GM21737 (cell line): ENCODE data around the gene HBQ1.
"Not testable (repeated sequence)": the region's sequence is repeated elsewhere in the genome, so short reads cannot be mapped to it uniquely, and the experiment has no call there.

Source experiments
- ATAC-seq: cut with Tn5 transposase; IDR thresholded peaks from one replicate; pipeline ENCODE4 v1.9.1; 2021; ENCODE audit warnings: mild to moderate bottlenecking, moderate library complexity; ENCODE audit not compliant: unreplicated experiment

Gene HBQ1

GRCh38 chr16:180101-180675, at the start of gene HBQ1:
Gene HBQ1, plus strand, starts transcription at chr16:180459. Its CDS starts 28 bp downstream, at chr16:180487.
- no peak for ATAC-seq

DNA sequence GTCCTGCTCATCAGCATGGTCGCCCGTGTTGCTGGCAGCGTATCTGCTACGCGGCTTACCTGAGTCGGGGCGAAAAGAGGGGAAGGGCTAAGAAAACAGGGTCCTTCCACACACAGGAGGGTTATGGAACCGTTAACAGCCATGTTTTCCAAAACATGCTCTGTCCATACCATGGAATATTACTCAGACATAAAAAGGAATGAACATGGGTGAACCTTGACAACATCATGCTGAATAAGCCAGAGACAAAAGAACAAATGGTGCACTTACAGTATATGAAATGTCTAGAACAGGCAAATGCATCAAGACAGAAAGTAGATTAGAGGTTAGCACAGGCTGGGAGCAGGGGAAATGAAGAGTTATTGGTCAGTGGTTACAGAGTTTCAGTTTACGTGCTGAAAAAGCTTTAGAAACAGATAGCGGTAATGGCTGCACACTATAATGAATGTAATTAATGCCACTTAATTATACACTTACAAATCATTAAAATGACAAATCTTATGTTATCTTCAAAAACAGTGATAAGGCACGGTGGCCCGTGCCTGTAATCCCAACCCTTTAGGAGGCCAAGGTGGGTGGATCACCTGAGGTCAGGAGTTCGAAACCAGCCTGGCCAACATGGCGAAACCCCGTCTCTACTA, 49.6 kb upstream of the HBQ1 start:
- ATAC-seq, result no peak

DNA sequence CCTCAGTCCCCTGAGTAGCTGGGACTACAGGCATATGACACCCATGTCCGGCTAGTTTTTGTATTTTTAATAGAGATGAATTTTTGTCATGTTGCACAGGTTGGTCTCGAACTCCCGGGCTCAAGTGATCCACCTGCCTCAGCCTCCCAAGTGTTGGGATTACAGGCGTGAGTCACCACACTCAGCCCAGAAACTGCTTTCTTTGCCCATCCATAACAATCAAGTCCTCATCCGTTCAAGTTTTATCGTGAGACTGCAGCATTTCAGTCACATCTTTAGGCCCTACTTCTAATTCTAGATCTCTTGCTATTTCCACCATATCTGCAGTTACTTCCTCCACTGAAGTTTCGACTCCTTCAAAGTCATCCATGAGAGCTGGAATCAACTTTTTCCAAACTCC, 48.1 kb upstream of the HBQ1 start:
- no peak for ATAC-seq

DNA sequence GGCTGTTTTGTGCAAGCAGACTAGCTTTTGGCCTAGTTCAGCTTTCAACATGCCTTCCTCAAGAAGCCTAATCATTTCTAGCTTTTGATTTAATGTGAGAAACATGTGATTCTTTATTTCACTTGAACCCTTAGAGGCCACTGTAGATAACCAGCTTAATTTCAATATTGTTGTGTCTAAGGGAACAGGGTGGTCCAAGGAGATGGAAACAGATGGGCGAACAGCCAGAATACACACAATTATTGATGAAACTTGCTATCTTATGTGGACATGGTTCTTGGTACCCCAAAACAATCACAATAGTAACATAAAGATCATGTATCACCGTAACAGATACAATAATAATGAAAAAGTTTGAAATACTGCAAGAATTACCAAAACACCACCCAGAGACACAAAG, 46.5 kb upstream of the HBQ1 start:
- ATAC-seq, result no peak

GRCh38 chr16:138049-138417, 42.2 kb upstream of the HBQ1 start:
- ATAC-seq, result no peak

DNA sequence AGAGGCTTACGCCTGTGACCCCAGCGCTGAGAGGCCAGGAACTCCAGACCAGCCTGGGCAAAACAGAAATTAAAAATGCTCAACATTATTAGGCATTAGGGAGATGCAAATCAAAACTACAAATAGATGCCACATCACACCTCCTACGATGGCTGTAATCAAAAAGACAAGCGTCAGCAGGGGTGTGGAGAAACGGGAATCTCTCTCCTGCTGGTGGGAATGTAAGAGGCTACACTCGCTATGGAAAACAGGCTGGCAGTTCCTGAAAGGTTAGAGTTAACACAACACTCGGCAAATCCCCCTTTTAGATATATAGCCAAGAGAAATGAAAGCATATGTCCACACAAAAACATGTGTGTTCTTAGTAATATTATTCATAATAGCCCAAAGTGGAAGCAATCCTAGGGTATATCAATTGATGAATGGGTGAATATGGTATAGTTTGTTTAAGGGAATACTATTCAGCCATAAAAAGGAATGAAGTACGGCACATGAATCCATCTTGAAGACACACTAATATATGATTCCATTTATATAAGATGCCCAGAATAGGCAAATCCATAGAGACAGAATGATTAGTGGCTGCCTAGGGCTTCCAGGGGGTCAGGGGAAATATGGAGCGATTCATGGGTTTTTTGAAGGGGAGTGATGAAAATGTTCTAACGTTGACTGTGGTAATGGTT, 39.9 kb upstream of the HBQ1 start:
- ATAC-seq, result no peak

DNA sequence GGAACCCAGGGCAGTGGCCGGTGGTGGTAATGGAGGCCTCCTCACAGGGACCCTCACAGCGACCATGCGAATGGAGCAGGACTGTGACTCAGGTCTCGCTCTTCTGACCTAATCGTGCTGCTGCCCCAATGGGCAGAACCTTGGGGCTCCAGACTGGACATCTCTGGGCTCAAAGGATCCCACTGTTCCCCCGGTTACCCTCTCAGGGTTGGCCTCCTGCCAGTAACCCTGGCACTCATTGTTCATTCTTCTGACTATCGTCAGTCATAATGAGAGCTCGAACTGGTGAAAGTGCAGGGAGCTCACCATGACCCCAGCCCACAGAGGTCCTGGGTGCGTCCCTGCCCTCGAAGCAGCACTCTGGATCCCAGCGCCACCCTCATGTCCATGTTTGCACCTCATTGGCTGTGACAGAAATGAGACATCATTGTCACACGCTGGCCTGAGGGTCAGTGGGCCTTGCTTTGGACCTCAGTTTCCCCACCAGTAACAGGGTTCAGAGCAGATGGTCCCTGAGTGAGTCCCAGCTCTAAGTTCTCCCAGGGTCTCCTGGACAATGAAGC, 37.8 kb upstream of the HBQ1 start:
- no peak for ATAC-seq

DNA sequence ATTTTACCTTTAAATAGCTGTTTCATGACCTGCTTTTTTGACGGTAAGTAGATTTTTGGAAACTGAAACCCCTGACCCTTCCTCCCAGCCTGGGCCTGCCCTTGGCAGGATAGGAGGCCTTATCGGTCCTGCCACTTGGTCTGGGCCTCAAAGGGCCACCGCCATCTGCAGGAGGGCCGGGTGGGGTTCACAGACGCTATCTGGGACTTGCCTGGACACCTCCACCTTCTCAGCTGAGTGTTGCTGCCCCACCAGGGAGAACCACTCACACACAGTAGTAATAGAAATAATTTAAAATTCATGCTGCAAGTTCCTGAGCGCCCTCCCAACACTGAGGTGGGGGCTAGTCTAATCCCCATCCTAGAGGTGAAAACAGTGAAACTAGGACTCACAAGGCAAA, 37.2 kb upstream of the HBQ1 start:
- ATAC-seq, result no peak

GRCh38 chr16:143456-143855, 36.8 kb upstream of the HBQ1 start:
- ATAC-seq, result no peak

DNA sequence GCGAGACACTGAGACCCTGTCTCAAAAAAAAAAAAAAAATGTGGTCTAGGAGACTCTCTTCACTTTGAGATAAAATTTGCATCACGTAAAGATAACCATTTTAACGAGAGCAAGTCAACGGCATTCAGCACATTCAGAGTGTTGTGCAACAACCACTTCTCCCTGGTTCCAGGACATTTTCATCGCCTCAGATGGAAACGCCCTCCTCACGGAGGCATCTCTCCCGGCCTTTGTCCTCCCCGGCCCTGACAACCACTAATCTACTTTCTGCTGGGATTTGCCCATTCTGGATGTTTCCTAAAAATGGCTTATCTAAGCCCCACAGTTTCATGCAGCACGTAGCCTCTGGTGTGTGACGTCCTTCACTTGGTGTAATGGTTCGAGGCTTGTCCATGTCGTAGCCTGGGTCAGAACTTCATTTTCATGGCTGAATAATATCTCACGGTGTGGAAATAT, 35.4 kb upstream of the HBQ1 start:
- no peak for ATAC-seq

GRCh38 chr16:146646-147045, 33.6 kb upstream of the HBQ1 start:
- ATAC-seq, result no peak

- no peak for ATAC-seq
These were observed 31.1 kb upstream of the HBQ1 start for GRCh38 chr16:149024-149660.

- ATAC-seq, result no peak
These were observed 27.8 kb upstream of the HBQ1 start, which contains the start of gene HBZ for GRCh38 chr16:152141-153128. Gene HBZ, plus strand, starts transcription at chr16:152644. Its CDS starts 266 bp downstream, at chr16:152910.

- not testable (repeated sequence) for ATAC-seq
These were observed 27.1 kb upstream of the HBQ1 start for GRCh38 chr16:153129-153521.

DNA sequence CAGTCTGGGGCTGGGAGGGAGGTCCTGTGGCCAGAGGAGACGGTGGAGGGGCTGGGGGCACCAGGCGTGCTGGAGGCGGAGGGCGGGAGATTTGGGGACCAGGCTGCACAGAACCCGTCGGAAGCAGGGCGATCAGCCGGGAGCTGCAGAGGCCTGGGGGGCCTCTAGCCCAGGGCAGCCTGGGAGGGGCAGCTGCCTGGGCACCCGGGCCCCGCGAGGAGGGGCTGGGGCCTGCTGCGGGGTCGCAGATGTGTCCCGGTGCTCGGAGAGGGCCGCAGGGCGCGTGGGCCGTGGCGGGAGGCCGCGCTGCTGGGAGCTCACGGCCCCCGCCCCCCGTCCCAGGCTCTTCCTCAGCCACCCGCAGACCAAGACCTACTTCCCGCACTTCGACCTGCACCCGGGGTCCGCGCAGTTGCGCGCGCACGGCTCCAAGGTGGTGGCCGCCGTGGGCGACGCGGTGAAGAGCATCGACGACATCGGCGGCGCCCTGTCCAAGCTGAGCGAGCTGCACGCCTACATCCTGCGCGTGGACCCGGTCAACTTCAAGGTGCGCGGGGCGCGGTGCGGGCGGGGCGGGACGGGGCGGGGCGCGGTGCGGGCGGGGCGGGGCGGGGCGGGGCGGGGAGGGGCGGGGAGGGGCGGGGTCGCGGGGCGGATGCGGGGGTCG, 26.6 kb upstream of the HBQ1 start:
- not testable (repeated sequence) for ATAC-seq

DNA sequence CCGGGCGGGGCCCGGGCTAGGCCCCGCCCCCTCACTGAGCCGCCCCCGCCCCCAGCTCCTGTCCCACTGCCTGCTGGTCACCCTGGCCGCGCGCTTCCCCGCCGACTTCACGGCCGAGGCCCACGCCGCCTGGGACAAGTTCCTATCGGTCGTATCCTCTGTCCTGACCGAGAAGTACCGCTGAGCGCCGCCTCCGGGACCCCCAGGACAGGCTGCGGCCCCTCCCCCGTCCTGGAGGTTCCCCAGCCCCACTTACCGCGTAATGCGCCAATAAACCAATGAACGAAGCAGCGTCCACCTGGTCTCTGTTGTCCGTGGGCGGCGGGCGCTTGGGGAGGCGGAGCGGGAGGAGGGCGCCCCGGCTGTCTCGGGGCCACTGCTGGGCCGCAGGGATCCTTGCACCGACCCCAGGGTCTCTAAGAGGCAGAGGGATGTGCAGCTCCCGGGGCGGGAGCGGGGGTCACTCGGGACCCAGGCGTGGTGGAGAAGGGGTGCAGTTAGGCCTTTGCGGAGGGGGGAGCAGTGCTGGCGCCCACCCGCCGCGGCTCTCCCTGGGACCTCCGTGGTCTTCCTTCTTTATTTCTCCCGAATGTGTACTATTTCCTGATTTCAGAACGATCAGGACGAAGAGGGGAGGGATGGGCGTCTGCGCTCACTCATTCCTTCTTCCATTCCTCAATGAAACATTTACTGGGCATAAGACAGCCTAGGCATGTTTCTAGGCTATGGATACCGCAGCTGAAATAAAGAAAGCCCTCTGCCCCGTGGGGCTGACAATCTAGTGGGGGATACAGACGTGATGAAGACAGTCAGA, 25.8 kb upstream of the HBQ1 start:
- ATAC-seq, result no peak

DNA sequence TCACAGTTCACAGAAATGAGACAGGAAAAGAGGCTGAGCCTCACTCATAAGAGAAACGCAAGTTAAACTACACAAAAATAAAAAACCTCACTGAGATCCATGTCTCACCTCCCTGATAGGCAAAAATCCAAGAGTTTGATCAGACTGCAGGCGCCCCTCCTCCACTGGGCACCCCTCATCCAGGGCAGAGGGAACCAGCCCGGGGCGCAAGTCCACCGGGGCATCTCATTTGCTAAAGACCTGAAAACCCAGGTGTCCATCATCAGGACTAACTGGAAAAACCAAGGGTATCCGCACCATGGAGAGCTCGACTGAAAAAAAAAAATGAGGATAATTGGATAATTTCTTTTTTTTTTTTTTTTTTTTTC, 25.2 kb upstream of the HBQ1 start:
- ATAC-seq, result no peak

DNA sequence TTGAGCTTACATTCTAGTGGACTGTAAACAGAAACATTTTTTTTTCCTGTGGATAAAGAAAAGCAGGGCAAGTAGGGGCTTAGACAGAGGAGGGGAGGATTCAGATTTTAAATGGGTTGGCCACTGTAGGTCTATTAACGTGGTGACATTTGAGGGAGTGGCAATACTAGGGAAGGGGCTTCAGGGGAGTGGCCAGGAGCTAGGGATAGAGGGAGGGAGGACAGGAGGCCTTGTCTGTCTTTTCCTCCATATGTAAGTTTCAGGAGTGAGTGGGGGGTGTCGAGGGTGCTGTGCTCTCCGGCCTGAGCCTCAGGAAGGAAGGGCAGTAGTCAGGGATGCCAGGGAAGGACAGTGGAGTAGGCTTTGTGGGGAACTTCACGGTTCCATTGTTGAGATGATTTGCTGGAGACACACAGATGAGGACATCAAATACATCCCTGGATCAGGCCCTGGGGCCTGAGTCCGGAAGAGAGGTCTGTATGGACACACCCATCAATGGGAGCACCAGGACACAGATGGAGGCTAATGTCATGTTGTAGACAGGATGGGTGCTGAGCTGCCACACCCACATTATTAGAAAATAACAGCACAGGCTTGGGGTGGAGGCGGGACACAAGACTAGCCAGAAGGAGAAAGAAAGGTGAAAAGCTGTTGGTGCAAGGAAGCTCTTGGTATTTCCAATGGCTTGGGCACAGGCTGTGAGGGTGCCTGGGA, 21.0 kb upstream of the HBQ1 start:
- ATAC-seq, result no peak
